Hematopoietic multipotent progenitor cell treated with erythropoietin and hydrocortisone succinate and interleukin-3 and kit ligand, for 8 days (in vitro differentiated cells): ENCODE measurements around the gene RGL3.
"Not testable (repeated sequence)": the region's sequence is repeated elsewhere in the genome, so short reads cannot be mapped to it uniquely, and the experiment has no call there.

Source experiments
- DNase-seq: peaks from one replicate; pipeline ENCODE4 v3.0.0-alpha.2; 2015

RGL3 gene

GRCh38 chr19:11418549-11419506 is at the start of gene RGL3:
RGL3 (minus strand) TSS chr19:11419314; CDS start chr19:11419278, 36 bp downstream.
- DNase-seq, result no peak

GRCh38 chr19:11468266-11468845 is 49.2 kb upstream of the RGL3 start:
- DNase-seq, result not testable (repeated sequence)

DNA sequence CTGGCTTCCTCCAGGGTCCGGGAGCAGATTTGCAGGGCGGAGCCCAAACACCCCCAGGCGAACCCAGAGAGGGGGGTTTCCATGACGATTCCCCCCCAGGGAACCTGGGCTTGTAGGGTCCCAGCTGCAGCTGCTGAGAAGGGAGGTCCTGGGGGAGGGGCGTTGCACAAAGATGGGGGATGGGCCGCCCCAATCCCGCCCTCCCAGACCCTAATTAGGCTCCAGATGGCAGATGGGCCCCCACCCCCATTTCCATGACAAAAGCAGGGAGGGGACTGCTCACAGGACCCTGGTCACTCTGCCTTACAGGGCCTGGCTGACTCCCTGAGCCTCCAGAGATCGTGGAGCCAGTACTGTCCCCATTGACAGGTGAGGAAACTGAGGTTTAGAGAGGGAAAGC is 46.5 kb upstream of the RGL3 start:
- DNase-seq, result no peak

GRCh38 chr19:11464333-11465265 is 45.5 kb upstream of the RGL3 start:
- DNase-seq, result no peak

GRCh38 chr19:11463391-11463790 is 44.3 kb upstream of the RGL3 start:
- no peak for DNase-seq

- no peak for DNase-seq
Observed at GRCh38 chr19:11461453-11461852, 42.3 kb upstream of the RGL3 start.

DNA sequence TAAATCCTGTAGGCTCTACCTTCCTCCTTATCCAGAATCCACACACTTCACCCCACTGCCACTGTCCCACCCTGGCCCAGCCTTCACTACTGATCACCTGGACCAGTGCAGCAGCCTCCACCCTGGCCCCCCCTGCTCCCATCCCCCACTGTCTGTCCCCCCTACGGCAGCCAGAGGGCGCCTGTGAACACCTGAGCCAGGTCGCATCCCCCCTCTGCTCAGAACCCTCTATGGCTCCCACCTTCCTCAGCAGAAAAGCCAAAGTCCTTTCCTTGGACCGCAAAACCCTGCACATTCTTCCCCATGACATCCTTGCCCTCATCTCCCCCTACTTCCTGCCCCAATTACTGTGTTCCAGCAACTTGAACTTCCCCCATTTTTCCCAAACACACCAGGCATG is 41.1 kb upstream of the RGL3 start:
- no peak for DNase-seq

DNA sequence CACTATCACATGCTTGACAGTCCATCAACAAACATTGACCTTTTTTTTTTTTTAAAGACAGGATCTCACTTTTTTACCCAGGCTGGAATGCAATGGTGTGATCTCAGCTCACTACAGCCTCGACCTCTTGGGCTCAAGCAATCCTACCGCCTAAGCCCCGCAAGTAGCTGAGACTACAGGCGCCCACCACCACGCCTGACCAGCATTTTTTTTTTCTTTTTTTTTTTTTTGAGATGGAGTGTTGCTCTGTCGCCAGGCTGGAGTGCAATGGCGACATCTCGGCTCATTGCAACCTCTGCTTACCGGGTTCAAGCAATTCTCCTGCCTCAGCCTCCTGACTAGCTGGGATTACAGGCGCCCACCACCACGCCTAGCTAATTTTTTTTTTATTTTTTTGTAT is 39.8 kb upstream of the RGL3 start:
- not testable (repeated sequence) for DNase-seq

GRCh38 chr19:11458236-11458900 is 39.3 kb upstream of the RGL3 start:
- DNase-seq, result no peak

DNA sequence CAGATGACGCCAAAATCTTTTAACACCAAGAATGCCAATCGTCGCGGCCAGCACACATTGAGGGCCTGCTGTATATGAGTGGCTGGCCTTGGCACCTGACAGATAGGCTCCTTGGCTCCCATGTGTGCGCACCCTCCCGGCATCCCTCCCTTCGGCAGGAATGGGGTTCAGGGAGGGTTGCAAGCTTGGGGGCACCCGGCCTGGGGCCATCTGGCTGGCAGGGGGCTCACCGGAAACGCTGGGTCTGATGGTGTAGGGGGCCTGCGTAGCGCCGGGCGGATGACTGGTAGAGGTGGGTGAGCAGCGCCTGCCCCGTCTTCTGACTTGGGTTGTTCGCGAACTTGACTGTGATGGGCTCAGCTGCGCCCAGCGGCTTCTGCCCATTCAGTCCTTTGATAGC is 38.7 kb upstream of the RGL3 start:
- DNase-seq, result no peak

DNA sequence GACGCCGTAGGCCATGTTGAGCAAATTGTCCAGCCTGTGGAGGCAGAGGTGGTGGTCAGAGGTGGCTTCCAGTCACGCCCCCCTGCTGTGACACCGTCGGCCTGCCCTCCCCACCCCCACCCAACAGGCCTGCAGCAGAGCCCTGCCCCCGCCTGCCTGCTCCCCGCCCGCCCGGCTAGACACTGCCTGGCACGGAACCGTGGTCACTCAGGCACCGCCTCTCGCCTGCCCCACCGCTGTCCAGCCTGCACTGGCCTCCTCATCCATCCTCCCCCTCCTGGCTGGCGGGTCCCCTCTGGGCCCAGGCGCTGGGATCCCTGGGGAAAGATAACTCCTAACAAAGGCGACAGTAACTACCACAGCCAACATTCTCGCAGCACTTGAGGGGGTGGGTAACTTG is 38.0 kb upstream of the RGL3 start:
- DNase-seq, result no peak

DNA sequence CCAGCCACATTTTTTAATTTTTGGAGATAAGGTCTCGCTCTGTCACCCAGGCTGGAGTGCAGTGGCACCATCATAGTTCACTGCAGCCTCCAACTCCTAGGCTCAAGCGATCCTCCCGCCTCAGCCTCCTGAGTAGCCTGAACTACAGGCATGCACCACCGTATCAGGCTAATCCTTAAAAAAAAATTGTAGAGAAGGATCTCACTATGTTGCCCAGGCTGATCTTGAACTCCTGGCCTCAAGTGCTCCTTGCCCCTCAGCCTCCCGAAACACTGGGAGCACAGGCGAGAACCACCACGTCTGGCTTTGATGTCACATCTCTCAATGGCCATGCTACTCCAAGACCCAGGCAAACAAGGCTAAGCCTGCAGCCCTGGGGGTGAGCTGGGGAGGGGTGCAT is 37.5 kb upstream of the RGL3 start:
- DNase-seq, result no peak

DNA sequence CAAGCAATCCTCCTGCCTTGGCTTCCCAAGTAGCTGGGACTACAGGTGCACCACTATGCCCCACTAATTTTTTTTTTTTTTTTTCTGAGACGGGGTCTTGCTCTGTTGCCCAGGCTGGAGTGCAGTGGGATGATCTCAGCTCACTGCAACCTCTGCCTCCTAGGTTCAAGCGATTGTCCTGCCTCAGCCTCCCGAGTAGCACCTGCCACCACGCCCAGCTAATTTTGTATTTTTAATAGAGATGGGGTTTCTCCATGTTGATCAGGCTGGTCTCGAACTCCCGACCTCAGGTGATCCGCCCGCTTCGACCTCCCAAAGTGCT is 36.1 kb upstream of the RGL3 start:
- DNase-seq, result not testable (repeated sequence)

DNA sequence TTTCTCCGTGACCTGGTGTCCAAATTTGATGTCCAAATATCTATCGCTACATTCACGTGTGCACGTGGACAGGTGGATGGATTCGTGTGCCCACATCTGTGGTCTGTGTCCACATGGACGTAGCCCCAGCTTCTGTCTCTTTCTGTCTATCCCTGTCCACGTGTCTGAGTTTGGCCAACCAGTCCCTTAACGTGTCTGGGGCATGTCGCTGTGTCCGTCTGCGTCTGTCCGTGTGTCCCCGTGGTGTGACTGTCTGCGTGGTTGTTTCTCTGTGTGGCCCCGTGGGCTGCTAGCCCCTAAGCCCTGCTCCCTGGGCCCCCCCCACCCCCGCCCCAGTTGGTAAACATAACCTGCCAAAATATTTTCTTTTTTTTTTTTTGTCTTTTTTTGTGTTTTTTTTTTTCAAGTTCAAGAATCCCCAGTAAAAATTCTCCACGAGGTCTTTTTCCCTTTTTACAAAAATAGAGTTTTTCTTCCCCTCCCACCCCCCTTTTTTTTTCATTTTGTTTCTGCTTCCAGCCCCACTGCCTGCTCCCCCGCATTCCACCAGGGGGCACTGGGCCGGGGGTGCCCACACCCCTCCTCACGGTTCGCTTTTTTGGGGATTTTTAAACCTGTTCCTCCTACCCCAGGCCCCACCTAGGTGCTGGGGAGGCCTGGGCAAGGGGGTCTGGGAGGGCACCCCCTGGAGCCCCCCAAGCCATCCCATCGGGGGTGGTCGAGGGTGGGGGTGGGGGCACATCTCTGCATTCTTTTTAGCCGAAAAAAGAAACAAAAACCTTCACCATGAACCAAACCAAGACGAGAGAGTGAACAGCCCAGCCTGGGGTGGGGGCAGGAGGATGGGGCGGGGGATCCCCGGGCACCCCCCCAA is 34.6 kb upstream of the RGL3 start:
- DNase-seq, result no peak

DNA sequence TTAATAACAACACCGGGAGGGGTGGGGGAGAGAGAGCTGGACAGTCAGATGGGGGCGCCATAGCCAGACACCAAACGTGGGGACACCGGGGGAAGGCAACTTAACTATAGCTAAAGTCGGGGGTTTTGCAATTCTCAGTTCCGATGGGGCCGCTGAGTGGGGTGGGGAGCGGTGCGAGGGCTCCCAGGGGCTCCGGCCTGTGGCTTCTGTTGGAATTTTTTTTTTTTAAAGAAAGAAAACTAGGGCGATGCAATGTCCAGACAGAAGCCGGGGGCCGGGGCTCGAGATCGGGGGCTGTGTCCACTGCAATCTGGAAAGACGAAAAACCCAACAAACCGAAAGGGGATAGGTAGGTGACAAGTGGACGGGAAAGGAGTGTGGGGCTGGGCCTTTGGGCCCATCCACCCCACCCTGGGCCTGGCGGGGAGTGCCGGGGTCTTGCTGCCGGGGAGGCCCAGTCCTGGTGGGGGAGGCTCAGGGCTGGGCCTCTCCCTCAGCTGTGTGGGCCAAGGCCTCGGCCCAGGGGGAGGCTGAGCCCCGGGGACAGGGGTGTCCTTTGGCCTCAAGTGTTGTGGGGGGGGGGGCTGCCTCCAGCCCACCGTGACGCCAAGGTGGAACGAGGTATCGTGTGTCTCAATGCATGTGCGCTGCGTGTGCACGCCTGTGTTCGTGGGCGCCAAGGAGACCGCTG is 33.7 kb upstream of the RGL3 start:
- DNase-seq, result no peak

DNA sequence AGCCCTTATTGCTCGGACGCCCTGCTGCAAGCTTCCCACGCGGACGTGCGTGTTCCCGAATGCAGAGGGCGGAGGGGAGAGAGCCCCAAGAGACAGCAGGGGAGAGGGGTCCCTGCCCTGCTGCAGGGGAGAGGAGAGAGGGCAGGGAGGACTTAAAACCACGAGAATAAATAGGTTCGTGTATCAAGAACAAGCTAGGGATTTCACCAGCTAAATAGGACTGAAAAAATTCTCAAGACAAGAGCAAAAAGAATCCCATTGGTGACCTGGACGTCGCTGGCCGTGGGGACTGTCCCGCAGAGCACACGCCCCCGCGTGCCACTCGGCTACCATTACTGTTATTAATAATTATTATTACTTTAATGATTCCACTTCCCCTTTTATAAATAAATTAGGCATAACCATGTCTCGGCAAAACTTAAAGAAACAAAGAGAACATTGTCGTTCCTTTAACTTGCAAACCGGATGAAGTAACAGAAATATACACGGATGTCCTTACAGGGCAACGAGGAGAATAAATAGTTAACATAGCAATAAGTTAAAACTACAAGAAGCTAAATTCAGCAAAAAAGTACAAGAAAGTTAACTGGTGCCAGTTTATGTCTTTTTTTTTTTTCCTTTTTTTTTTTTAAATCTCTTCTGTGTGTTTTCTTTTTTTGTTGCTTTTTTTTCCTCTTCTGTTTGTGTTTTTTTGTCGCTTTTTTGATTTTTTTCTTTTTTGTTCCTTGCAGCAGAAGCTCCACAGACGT is 32.9 kb upstream of the RGL3 start:
- no peak for DNase-seq

DNA sequence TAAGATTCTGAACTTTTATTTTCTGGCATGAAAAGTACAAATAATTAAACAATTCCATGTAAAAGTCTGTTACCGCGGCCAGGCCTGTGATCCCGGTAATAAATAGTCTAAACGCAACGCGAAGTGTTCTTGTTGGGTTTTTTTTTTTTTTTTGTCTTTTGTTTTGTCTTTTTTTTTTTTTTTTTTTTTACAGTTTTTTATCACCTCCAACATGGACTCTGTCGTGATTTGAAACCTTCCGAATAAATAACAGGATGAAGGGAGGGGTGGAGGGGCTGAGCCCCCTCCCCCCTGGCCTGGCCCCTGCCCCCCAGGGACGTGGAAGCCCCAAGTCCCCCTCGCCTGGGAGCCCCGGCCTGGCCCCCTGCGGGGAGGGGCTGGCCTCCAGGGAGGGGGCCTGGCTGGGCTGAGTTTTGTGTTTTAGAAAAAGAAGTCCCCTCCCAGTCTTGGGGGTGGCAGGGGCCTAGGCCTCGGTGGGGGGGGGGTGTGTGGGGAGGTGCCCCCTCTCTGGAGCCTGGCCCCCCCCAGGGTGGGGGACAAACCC is 32.3 kb upstream of the RGL3 start:
- DNase-seq, result no peak

DNA sequence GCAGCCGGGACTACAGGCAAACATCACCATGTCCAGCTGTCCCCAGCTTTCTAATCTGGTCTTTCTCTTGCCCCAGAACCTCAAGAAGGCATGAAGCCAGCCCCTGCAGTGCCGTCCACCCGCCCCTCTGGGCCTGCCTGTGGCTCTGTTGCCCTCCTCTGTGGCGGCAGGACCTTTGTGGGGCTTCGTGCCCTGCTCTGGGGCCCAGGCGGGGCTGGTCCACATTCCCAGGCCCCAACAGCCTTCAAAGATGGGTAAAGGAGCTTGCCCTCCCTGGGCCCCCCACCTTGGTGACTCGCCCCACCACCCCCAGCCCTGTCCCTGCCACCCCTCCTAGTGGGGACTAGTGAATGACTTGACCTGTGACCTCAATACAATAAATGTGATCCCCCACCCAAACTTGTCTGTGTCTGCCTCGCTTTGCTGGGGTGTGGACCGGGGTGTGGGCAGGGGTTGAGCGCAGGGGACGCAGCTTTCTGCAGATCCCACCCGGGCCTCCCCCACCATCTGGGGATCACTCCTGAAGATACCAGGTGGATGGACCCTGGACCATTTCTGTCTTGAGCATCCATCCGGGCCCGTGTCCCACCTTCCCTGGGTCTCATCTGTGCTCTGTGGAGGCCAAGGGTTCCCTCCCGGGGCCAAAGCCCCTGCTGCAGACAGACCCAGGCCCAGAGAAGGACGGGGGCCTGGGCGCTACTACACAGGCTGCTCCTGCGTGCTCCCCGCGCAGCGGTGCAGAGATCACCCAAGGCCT is 31.6 kb upstream of the RGL3 start:
- DNase-seq, result no peak

GRCh38 chr19:11448923-11449554 is 29.9 kb upstream of the RGL3 start:
- no peak for DNase-seq
